ENCODE measurements around the gene C9orf72.

The C9orf72 gene

DNA sequence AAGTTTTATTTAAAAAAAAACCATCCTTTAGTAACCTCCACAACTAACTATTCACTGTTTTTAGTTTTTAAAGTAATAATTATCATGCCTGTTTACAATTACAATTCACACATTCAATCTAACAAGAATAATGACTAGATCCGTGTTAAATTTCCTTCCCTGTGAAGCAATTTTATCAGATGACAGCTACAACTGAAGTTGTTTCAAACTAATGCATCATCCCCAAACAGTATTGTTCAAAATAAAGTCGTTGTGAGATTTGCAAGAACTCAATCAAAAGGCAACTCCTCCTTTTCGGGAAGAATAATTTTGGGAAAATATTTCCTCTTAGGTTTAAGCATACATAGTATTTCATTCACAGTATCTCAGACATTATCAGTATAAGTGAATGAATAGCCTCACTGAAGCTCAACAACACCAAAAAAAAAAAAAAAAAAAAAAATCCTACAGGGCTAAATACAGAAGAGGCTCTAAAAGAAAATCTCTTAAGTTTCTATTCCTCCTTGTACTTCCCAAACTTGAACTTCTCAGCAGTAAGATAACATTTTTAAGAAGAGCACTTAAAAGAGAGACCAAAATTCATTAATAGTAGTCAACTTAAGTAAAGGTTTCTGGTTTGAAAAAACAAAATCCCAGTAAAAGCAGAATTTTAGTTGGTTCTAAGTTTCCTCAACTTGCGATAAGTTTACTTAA, 9.4 kb downstream of the C9orf72 start:
- ChIA-PET POLR2A (no interaction called here), CTCF (no interaction called here)
- no peak for DNase-seq (ENCODE audit: extremely low spot score)
- no peak for TF ChIP-seq CTBP1 (IDR thresholded peaks at IDR 0.05; ENCODE audit: borderline replicate concordance)
- no peak for TF ChIP-seq SUZ12 (IDR thresholded peaks at IDR 0.05)
- TF ChIP-seq, protein P1, sequence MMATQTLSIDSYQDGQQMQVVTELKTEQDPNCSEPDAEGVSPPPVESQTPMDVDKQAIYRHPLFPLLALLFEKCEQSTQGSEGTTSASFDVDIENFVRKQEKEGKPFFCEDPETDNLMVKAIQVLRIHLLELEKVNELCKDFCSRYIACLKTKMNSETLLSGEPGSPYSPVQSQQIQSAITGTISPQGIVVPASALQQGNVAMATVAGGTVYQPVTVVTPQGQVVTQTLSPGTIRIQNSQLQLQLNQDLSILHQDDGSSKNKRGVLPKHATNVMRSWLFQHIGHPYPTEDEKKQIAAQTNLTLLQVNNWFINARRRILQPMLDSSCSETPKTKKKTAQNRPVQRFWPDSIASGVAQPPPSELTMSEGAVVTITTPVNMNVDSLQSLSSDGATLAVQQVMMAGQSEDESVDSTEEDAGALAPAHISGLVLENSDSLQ (IDR thresholded peaks at IDR 0.05), result no peak
- no peak for TF ChIP-seq HDGF (IDR thresholded peaks at IDR 0.05; ENCODE audit: borderline replicate concordance)
- TF ChIP-seq ARNT (IDR thresholded peaks at IDR 0.05), result no peak

DNA sequence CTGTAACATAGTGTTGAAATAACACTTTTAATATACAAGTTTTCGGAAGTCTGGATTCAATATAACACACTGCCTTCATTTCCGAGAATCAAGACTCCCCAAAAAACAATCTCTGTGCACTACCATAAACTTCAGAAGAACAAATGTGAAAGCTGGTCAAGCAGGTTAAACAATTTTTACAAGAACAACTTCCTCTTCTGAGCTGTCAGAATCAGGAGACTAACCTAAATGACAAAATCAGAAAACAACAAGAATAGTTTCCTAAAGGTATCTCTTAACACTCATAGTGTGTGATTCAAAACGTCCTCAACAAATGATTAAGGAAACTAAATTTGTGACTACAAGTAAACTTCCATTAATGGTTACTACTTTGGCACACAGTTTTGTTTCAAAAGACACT, 11.6 kb downstream of the C9orf72 start:
- CTCF ChIA-PET, result no interaction called here
- POLR2A ChIA-PET, result no interaction called here
- TF ChIP-seq ARNT (IDR thresholded peaks at IDR 0.05) (no peak), NFRKB (IDR thresholded peaks at IDR 0.05) (no peak), ZNF384 (IDR thresholded peaks at IDR 0.05) (no peak), FOXA1 (IDR thresholded peaks at IDR 0.05) (no peak), HDGF (IDR thresholded peaks at IDR 0.05; ENCODE audit: borderline replicate concordance) (no peak), TARDBP (IDR thresholded peaks at IDR 0.05) (no peak), L3MBTL2 (conservative IDR thresholded peaks at IDR 0.05) (no peak), SP1 (IDR thresholded peaks at IDR 0.05) (no peak), CTBP1 (IDR thresholded peaks at IDR 0.05; ENCODE audit: borderline replicate concordance) (no peak), FOXM1 (IDR thresholded peaks at IDR 0.05; ENCODE audit: borderline replicate concordance) (no peak), BHLHE40 (IDR thresholded peaks at IDR 0.05; ENCODE audit: borderline replicate concordance) (no peak), LEF1 (IDR thresholded peaks at IDR 0.05; ENCODE audit: borderline replicate concordance) (no peak), ELF4 (IDR thresholded peaks at IDR 0.05) (no peak), FOXK2 (IDR thresholded peaks at IDR 0.05) (no peak), SUZ12 (IDR thresholded peaks at IDR 0.05) (no peak)
- TF ChIP-seq, protein P1 (IDR thresholded peaks at IDR 0.05), result no peak
- DNase-seq (ENCODE audit: extremely low spot score), result no peak

- ChIA-PET POLR2A (no interaction called here), CTCF (no interaction called here)
- TF ChIP-seq ELF4 (IDR thresholded peaks at IDR 0.05) (no peak), LEF1 (IDR thresholded peaks at IDR 0.05; ENCODE audit: borderline replicate concordance) (no peak), BHLHE40 (IDR thresholded peaks at IDR 0.05; ENCODE audit: borderline replicate concordance) (no peak), CTBP1 (IDR thresholded peaks at IDR 0.05; ENCODE audit: borderline replicate concordance) (no peak)
- DNase-seq (ENCODE audit: extremely low spot score), result no peak
Measured at GRCh38 chr9:27560457-27560856, 12.8 kb downstream of the C9orf72 start.

DNA sequence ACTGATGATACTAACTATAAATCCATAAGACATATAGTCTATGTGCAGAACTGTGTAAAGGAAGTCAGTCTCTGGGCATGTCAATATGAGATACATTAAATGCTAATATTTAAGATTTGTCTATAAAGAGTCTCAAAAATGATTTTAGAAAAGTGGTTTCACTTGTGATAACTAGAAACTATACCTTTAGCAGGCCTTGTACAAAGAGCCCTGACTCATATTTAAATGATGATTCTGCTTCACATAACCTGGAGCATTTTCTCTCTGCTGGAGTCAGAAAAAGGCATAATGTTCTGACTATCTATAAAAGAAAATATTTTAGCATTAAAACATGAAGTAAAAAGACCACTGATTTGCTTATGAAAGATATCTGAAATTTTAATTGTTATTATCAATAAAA, 15.0 kb downstream of the C9orf72 start:
- no peak for DNase-seq (ENCODE audit: extremely low spot score)
- no peak for TF ChIP-seq FOXK2 (IDR thresholded peaks at IDR 0.05)
- no peak for TF ChIP-seq BHLHE40 (IDR thresholded peaks at IDR 0.05; ENCODE audit: borderline replicate concordance)
- no peak for TF ChIP-seq ZNF384 (IDR thresholded peaks at IDR 0.05)
- TF ChIP-seq SP1 (IDR thresholded peaks at IDR 0.05), result no peak
- TF ChIP-seq FOXM1 (IDR thresholded peaks at IDR 0.05; ENCODE audit: borderline replicate concordance), result no peak
- no peak for TF ChIP-seq NFRKB (IDR thresholded peaks at IDR 0.05)
- no peak for TF ChIP-seq ARNT (IDR thresholded peaks at IDR 0.05)
- TF ChIP-seq, protein P1 (IDR thresholded peaks at IDR 0.05), result no peak
- no peak for TF ChIP-seq CTBP1 (IDR thresholded peaks at IDR 0.05; ENCODE audit: borderline replicate concordance)
- no peak for TF ChIP-seq LEF1 (IDR thresholded peaks at IDR 0.05; ENCODE audit: borderline replicate concordance)
- no peak for TF ChIP-seq FOXA1 (IDR thresholded peaks at IDR 0.05)
- no peak for TF ChIP-seq HDGF (IDR thresholded peaks at IDR 0.05; ENCODE audit: borderline replicate concordance)
- TF ChIP-seq SUZ12 (IDR thresholded peaks at IDR 0.05), result no peak
- no peak for TF ChIP-seq TARDBP (IDR thresholded peaks at IDR 0.05)
- TF ChIP-seq L3MBTL2 (conservative IDR thresholded peaks at IDR 0.05), result no peak
- ChIA-PET POLR2A (no interaction called here), CTCF (no interaction called here)

GRCh38 chr9:27556470-27556869, 16.8 kb downstream of the C9orf72 start:
- CTCF ChIA-PET, result no interaction called here
- no peak for DNase-seq (ENCODE audit: extremely low spot score)
- POLR2A ChIA-PET, result no interaction called here
- TF ChIP-seq FOXK2 (IDR thresholded peaks at IDR 0.05) (no peak), TARDBP (IDR thresholded peaks at IDR 0.05) (no peak), NFRKB (IDR thresholded peaks at IDR 0.05) (no peak), HDGF (IDR thresholded peaks at IDR 0.05; ENCODE audit: borderline replicate concordance) (no peak), ARNT (IDR thresholded peaks at IDR 0.05) (no peak), SP1 (IDR thresholded peaks at IDR 0.05) (no peak), LEF1 (IDR thresholded peaks at IDR 0.05; ENCODE audit: borderline replicate concordance) (no peak), SUZ12 (IDR thresholded peaks at IDR 0.05) (no peak), ZNF384 (IDR thresholded peaks at IDR 0.05) (no peak), CTBP1 (IDR thresholded peaks at IDR 0.05; ENCODE audit: borderline replicate concordance) (no peak)

DNA sequence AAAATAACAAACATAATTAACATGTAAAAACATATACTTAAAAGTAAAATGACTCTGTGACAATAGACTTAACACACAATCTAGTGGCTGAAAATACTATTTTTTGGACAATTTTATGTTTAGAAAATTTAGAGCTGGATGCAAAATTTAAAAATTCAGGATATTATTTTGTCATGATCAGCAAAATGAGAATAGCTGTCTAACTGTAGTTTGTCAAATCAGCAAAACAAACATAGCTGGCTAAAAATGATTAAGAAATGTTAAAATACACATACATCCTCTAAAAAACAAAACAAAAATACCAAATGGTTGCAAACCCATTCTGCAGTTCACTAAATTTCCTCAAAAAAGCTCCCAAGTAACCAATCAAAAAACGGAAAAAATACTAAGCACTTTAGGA, 18.6 kb downstream of the C9orf72 start:
- POLR2A ChIA-PET, result no interaction called here
- CTCF ChIA-PET, result interaction anchor here (0.5 to 0.6 kb wide), 2 partner anchors 14 to 185 kb away, joined by 4 to 5 read pairs; no protein-coding TSS in a partner anchor
- DNase-seq (ENCODE audit: extremely low spot score), result no peak
- TF ChIP-seq ZNF384 (IDR thresholded peaks at IDR 0.05) (no peak), ARNT (IDR thresholded peaks at IDR 0.05) (no peak), TARDBP (IDR thresholded peaks at IDR 0.05) (no peak), NFRKB (IDR thresholded peaks at IDR 0.05) (no peak), L3MBTL2 (conservative IDR thresholded peaks at IDR 0.05) (no peak), ELF4 (IDR thresholded peaks at IDR 0.05) (no peak), SUZ12 (IDR thresholded peaks at IDR 0.05) (no peak), FOXK2 (IDR thresholded peaks at IDR 0.05) (no peak), HDGF (IDR thresholded peaks at IDR 0.05; ENCODE audit: borderline replicate concordance) (no peak)
- TF ChIP-seq, protein P1 (IDR thresholded peaks at IDR 0.05), result no peak

Measured in HEK293T (cell line).